Kidney (tissue), 14 donors: Measurements from ENCODE around the gene FBXO22. TPM values are rescaled to one million over a fixed set of nuclear protein-coding genes. Genes with fewer than 3 reads are reported as not detected.

ENCODE experiments used
- DNase-seq, 5 donors: peaks; one replicate each; pipeline ENCODE4 v3.0.0-alpha.2; 2013 to 2020
- FAIRE-seq: peaks from 2 replicates; lab custom pipeline; 2012; peaks lifted over from hg19 to GRCh38; lab: Jason Lieb, UNC
- H3K27ac ChIP-seq, 2 donors: one replicate each; pipeline ENCODE4 v1.7.0; 2013; ENCODE audit warnings: low read depth in 2 of 2, low read length in 2 of 2, inconsistent platforms in 1 of 2
- H3K27me3 ChIP-seq: one replicate; pipeline ENCODE4 v1.7.1; 2013; ENCODE audit warnings: low read length, inconsistent platforms; ENCODE audit not compliant: control insufficient read depth, insufficient read depth
- H3K36me3 ChIP-seq, 3 donors: one replicate each; pipeline versions ENCODE4 v1.7.0 to v1.7.1; 2013; ENCODE audit warnings: low read length in 3 of 3, control low read depth in 1 of 3, inconsistent platforms in 1 of 3; ENCODE audit not compliant: insufficient read depth in 3 of 3, control insufficient read depth in 2 of 3
- H3K4me1 ChIP-seq, 3 donors: one replicate each; pipeline versions ENCODE4 v1.7.0 to v1.7.1; 2013; ENCODE audit warnings: low read length in 3 of 3, inconsistent platforms in 1 of 3, low read depth in 1 of 3; ENCODE audit not compliant: control insufficient read depth in 2 of 3, insufficient read depth in 2 of 3
- H3K4me3 ChIP-seq, 3 donors: one replicate each; pipeline versions ENCODE4 v1.7.0 to v1.8.1; 2013; ENCODE audit warnings: low read length in 3 of 3, control low read depth in 1 of 3, inconsistent platforms in 1 of 3
- H3K9ac ChIP-seq, 3 donors: one replicate each; pipeline versions ENCODE4 v1.7.0 to v1.7.1; 2013; ENCODE audit warnings: low read length in 3 of 3, control low read depth in 1 of 3, inconsistent platforms in 1 of 3
- H3K9me3 ChIP-seq, 3 donors: one replicate each; pipeline versions ENCODE4 v1.7.0 to v1.7.1; 2013; ENCODE audit warnings: low read length in 3 of 3, control low read depth in 1 of 3, inconsistent platforms in 1 of 3; ENCODE audit not compliant: control insufficient read depth in 2 of 3, insufficient read depth in 1 of 3
- intact Hi-C: fragments of 100-400 bp; cut with DNase I; formaldehyde crosslinking; loops from one replicate; pipeline ENCODE4 v1.11.1; 2022
- polyA plus RNA-seq: library from polyadenylated mRNA; stranded (reverse); fragments of 350-450 nt; fragmentation: Illumina TruSeq; extraction: RNeasy Lipid Tissue Mini Kit (QIAGEN cat#74804); gene quantifications from one replicate; pipeline ENCODE4 v1.2.3, GENCODE V29; 2014; ENCODE audit warnings: low read depth, low replicate concordance; ENCODE audit not compliant: insufficient read depth
- total RNA-seq: library from RNA; stranded (reverse); fragmentation: NEBNext Ultra II Directional; extraction: Animal tissue kit (Norgen Biotek cat#: 25700); gene quantifications from one replicate; pipeline ENCODE4 v1.2.1, GENCODE V29; 2021
- TF ChIP-seq, protein P1 (sequence below): IDR thresholded peaks from 3 replicates; pipeline ENCODE4 v1.5.1; 2012; ENCODE audit warnings: mild to moderate bottlenecking, moderate library complexity, borderline replicate concordance; ENCODE audit not compliant: insufficient read depth; ENCODE audit errors: extremely low read depth
- donor health status: control.
- donor health status: control.
- donor health status: control.
- donor health status: control.
- donor health status: control.
- donor health status: DM: yes; HTN: yes; CAD: no.
- donor health status: Normal renal cell carcinoma (clear cell type).

FBXO22 gene
- total and polyA plus RNA-seq, 2 donors from 2014 or later = 24.1 to 28.7 TPM

DNA sequence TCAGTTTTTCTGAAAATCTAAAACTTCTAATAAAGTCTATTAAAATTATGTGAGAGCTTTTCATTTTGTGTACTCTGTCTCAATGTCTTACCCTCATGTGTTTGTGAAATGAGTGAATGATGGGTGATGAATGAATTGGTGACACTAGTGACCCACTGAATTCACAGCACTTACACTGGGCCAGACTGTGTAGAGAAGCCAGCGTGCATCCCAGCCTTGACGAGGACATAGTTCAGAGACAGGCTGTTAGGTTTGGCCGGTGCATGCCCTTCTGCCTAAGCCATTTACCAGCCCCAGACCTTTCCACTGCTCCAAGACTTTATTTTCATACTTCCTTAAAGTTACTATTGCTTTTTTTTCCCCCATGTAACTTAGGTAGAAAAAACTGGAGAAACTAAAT lies 38.8 kb downstream of the FBXO22 start:
- DNase-seq = no peak
- Histone ChIP-seq H3K9ac (no peak overlapping the region), H3K36me3 (peaks cover 0 to 3% (median 0%) of the 10 kb centered on the region in 3 donors), H3K27ac (no peak overlapping the region), H3K4me1 (peaks cover 0 to 2% (median 0%) of the 10 kb centered on the region in 3 donors), H3K4me3 (no peak overlapping the region), H3K9me3 (no peaks in the 10 kb centered on the region), H3K27me3 (no peaks in the 10 kb centered on the region)
- TF ChIP-seq, protein P1, sequence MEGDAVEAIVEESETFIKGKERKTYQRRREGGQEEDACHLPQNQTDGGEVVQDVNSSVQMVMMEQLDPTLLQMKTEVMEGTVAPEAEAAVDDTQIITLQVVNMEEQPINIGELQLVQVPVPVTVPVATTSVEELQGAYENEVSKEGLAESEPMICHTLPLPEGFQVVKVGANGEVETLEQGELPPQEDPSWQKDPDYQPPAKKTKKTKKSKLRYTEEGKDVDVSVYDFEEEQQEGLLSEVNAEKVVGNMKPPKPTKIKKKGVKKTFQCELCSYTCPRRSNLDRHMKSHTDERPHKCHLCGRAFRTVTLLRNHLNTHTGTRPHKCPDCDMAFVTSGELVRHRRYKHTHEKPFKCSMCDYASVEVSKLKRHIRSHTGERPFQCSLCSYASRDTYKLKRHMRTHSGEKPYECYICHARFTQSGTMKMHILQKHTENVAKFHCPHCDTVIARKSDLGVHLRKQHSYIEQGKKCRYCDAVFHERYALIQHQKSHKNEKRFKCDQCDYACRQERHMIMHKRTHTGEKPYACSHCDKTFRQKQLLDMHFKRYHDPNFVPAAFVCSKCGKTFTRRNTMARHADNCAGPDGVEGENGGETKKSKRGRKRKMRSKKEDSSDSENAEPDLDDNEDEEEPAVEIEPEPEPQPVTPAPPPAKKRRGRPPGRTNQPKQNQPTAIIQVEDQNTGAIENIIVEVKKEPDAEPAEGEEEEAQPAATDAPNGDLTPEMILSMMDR = no peak
- intact Hi-C loops = no loop called here
- FAIRE-seq = no peak

DNA sequence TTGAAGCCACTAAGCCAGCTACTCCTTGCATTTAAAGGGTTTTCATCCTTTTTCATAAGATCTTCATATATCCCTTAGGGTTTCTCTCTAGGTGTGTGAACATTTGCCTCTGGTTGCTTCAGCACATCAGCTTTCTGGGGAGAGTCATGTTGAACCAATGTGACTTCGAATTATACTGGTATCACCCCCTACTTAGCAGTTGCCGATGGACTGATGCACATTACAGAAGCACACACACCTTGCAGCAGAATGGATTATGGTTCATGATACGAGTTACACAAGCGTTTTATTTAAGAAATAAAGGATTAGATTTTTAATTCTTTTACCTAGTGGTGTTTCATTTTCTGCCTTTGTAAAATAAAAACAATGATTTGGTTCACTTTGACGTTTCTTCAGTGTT lies 39.6 kb downstream of the FBXO22 start:
- no peak for DNase-seq
- peaks cover 0 to 2% (median 0%) of the 10 kb centered on the region in 3 donors for H3K4me1 ChIP-seq
- TF ChIP-seq, protein P1 = no peak
- intact Hi-C loops = no loop called here
- H3K27me3 ChIP-seq = no peaks in the 10 kb centered on the region
- no peak for FAIRE-seq
- no peaks in the 10 kb centered on the region for H3K9me3 ChIP-seq
- H3K4me3 ChIP-seq = no peak overlapping the region
- no peak overlapping the region for H3K9ac ChIP-seq
- no peaks in the 10 kb centered on the region for H3K36me3 ChIP-seq
- H3K27ac ChIP-seq = no peak overlapping the region

DNA sequence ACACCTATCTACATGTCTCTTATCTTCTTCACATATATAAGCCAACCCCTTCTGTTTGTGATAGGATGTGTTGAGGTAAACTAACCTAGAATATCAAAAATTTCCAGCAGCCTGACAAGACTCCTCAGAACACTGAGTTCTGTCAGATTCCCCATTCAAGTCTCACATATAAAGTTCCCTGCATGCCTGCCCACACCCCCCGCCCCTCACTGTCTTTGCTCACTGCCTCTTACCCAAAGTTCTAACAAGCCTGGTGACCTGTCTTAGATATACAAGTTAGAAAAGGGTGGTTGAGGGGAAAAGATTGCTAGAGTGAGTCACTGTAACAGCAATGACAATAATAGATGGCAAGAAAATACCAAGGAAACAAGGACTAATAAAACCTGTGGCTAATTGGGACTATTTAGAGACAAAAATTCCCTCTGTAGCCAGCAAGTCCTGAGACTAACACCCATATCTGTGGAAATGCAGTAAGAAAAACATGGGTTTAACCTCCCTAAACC lies 40.1 kb downstream of the FBXO22 start:
- Histone ChIP-seq H3K27ac (no peak overlapping the region), H3K9ac (no peak overlapping the region), H3K36me3 (no peaks in the 10 kb centered on the region), H3K9me3 (no peaks in the 10 kb centered on the region), H3K4me3 (no peak overlapping the region), H3K27me3 (no peaks in the 10 kb centered on the region), H3K4me1 (peaks cover 0 to 2% (median 0%) of the 10 kb centered on the region in 3 donors)
- TF ChIP-seq, protein P1 = no peak
- no peak for FAIRE-seq
- intact Hi-C loops = no loop called here
- no peak for DNase-seq

DNA sequence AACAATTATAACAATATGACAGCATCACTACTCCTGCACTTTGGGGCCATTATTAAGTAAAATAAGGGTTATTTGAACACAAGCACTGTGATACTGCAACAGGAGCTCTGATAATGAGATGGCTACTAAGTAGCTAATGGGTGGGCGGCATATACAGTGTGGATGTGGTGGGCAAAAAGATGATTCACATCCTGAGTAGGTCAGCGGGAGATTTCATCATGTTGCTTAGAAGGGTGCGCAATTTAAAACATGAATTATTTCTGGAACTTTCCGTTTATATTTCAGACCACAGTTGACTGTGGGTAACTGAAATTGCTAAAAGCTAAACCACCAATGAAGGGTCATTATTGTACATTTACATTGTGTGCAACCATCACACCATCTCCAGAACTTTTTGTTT lies 42.3 kb downstream of the FBXO22 start:
- H3K36me3 ChIP-seq = no peaks in the 10 kb centered on the region
- H3K9me3 ChIP-seq = no peaks in the 10 kb centered on the region
- H3K9ac ChIP-seq = no peak overlapping the region
- no peak overlapping the region for H3K27ac ChIP-seq
- H3K27me3 ChIP-seq = no peaks in the 10 kb centered on the region
- peaks cover 0 to 2% (median 0%) of the 10 kb centered on the region in 3 donors for H3K4me1 ChIP-seq
- TF ChIP-seq, protein P1 = no peak
- intact Hi-C loops = no loop called here
- FAIRE-seq (no peak), DNase-seq (no peak)
- no peak overlapping the region for H3K4me3 ChIP-seq
